B cell (primary cell): ENCODE measurements around the gene BPIFB6. TPM values are rescaled to one million over a fixed set of nuclear protein-coding genes. Genes with fewer than 3 reads are reported as not detected.

Experiments used
- ATAC-seq: fragments of 200-7000 bp; cut with Tn5 transposase; one replicate; pipeline ENCODE4 v1.10.0; 2021; ENCODE audit warnings: low read depth, mild to moderate bottlenecking, moderate number of reproducible peaks, moderate library complexity
- CTCF ChIA-PET: fragments of 350-600 bp; sonication (Branson Sonifier 250); formaldehyde crosslinking; loops from one replicate; lab custom pipeline; 2021; ENCODE audit warnings: antibody characterized with exemption, inconsistent platforms; lab: Charles Lee
- POLR2A ChIA-PET: fragments of 350-600 bp; sonication (Branson Sonifier 250); formaldehyde crosslinking; loops from one replicate; lab custom pipeline; 2021; ENCODE audit warnings: antibody characterized with exemption; lab: Charles Lee
- DNase-seq: peaks from one replicate; pipeline ENCODE4 v3.0.0; 2013
- H2AFZ ChIP-seq: 2 replicates; pipeline ENCODE4 v1.6.1; 2012; ENCODE audit warnings: mild to moderate bottlenecking, low read depth, low read length; ENCODE audit not compliant: insufficient read depth, poor library complexity, severe bottlenecking
- H3K27ac ChIP-seq, 2 donors: 1 replicate in 1 of 2; 2 replicates in 1 of 2; pipeline ENCODE4 v1.5.1; 2012 to 2013; ENCODE audit warnings: low read length in 2 of 2, mild to moderate bottlenecking in 2 of 2, moderate library complexity in 1 of 2
- H3K27me3 ChIP-seq, 4 experiments: fragments of 200-600 bp in 1 of 4; sonication (generic) in 1 of 4; replicated peaks in 1 of 4; 1 replicate in 2 of 4; 2 replicates in 2 of 4; pipeline versions ENCODE4 v1.6.1 to v1.7.0; 2013 to 2016; ENCODE audit warnings: low read length in 3 of 4, mild to moderate bottlenecking in 2 of 4, mixed read lengths in 1 of 4, moderate library complexity in 1 of 4; ENCODE audit not compliant: insufficient read depth in 4 of 4, control insufficient read depth in 3 of 4; ENCODE audit errors: control extremely low read depth in 1 of 4
- H3K36me3 ChIP-seq, 2 experiments: replicated peaks in 1 of 2; 1 replicate in 1 of 2; 2 replicates in 1 of 2; pipeline versions ENCODE4 v1.6.1 to v1.7.1; 2013; ENCODE audit warnings: low read length in 1 of 2; ENCODE audit not compliant: insufficient read depth in 2 of 2, control insufficient read depth in 1 of 2; ENCODE audit errors: control extremely low read depth in 1 of 2, extremely low read depth in 1 of 2
- H3K4me1 ChIP-seq, 2 donors: fragments of 200-600 bp in 1 of 2; sonication (generic) in 1 of 2; 1 replicate in 1 of 2; 2 replicates in 1 of 2; pipeline versions ENCODE4 v1.5.1 to v1.6.1; 2013 to 2017; ENCODE audit warnings: low read length in 2 of 2; ENCODE audit not compliant: control insufficient read depth in 2 of 2, insufficient read depth in 2 of 2
- H3K4me2 ChIP-seq: replicated peaks from 2 replicates; pipeline ENCODE3; 2012; ENCODE audit warnings: mild to moderate bottlenecking, low read depth, low read length; ENCODE audit not compliant: poor library complexity, severe bottlenecking
- H3K4me3 ChIP-seq, 5 experiments: fragments of 200-600 bp in 1 of 5; sonication (generic) in 1 of 5; 1 replicate in 3 of 5; 2 replicates in 2 of 5; pipeline versions ENCODE4 v1.5.1 to v1.7.0; 2011 to 2016; ENCODE audit warnings: low read length in 4 of 5, mild to moderate bottlenecking in 4 of 5, low read depth in 2 of 5, control low read depth in 1 of 5, moderate library complexity in 1 of 5; ENCODE audit not compliant: insufficient read depth in 1 of 5; ENCODE audit errors: control extremely low read depth in 1 of 5, extremely low read depth in 1 of 5
- H3K79me2 ChIP-seq: fragments of 200-600 bp; sonication (generic); one replicate; pipeline ENCODE4 v1.6.0; 2016; ENCODE audit warnings: low read length; ENCODE audit not compliant: control insufficient read depth, insufficient read depth
- H3K9ac ChIP-seq: fragments of 200-600 bp; sonication (generic); 2 replicates; pipeline ENCODE4 v1.6.1; 2017; ENCODE audit warnings: mild to moderate bottlenecking, low read length, moderate library complexity
- H3K9me3 ChIP-seq, 3 donors: one replicate each; pipeline versions ENCODE4 v1.6.1 to v1.7.1; 2013; ENCODE audit warnings: low read length in 2 of 3; ENCODE audit not compliant: control insufficient read depth in 2 of 3, insufficient read depth in 1 of 3; ENCODE audit errors: control extremely low read depth in 1 of 3
- H4K20me1 ChIP-seq: 2 replicates; pipeline ENCODE4 v1.6.0; 2012; ENCODE audit warnings: mild to moderate bottlenecking, low read length; ENCODE audit not compliant: insufficient read depth, control insufficient read depth, poor library complexity, severe bottlenecking
- H3K27ac Mint-ChIP-seq: one replicate; pipeline ENCODE4 v1.8.0; 2021; ENCODE audit warnings: mixed read lengths
- H3K27me3 Mint-ChIP-seq: one replicate; pipeline ENCODE4 v1.8.0; 2021; ENCODE audit warnings: mixed read lengths
- H3K4me1 Mint-ChIP-seq: one replicate; pipeline ENCODE4 v1.8.0; 2021; ENCODE audit warnings: mixed read lengths
- H3K4me3 Mint-ChIP-seq: one replicate; pipeline ENCODE4 v1.8.0; 2021; ENCODE audit warnings: mixed read lengths
- H3K9me3 Mint-ChIP-seq: one replicate; pipeline ENCODE4 v1.8.0; 2022; ENCODE audit warnings: mixed read lengths; ENCODE audit not compliant: insufficient read depth
- CTCF ChIP-seq: fragments of 200-600 bp; IDR thresholded peaks from one replicate; pipeline ENCODE4 v1.8.0; 2022; ENCODE audit warnings: antibody characterized with exemption, mild to moderate bottlenecking
- EZH2 ChIP-seq: IDR thresholded peaks from 2 replicates; pipeline ENCODE4 v1.6.1; 2012; ENCODE audit warnings: borderline replicate concordance, low read depth, mild to moderate bottlenecking, moderate library complexity, low read length; ENCODE audit not compliant: insufficient read depth, poor library complexity, severe bottlenecking
- WGBS: methylation state at CpG from one replicate; pipeline ENCODE4 v1.1.5; 2013; ENCODE audit warnings: missing lambda C conversion rate; ENCODE audit not compliant: insufficient coverage; 5-methylcytosine and 5-hydroxymethylcytosine counted together
- intact Hi-C: fragments of 100-400 bp; cut with micrococcal nuclease; formaldehyde crosslinking; loops from one replicate; pipeline ENCODE4 v1.10.0; 2022
- polyA plus RNA-seq: library from polyadenylated mRNA; depleted of rRNA; stranded (reverse); fragments of >200 nt; gene quantifications from 2 replicates; pipeline ENCODE4 v1.2.3, GENCODE V29; 2012
- total RNA-seq, 2 donors: library from RNA; stranded (reverse); fragments of 120-200 nt in 1 of 2; gene quantifications; 1 replicate in 1 of 2; 2 replicates in 1 of 2; pipeline versions ENCODE4 v1.2.3 to v1.2.4, GENCODE V29; 2013 to 2022

Gene BPIFB6
- total and polyA plus RNA-seq, 2 donors (not counting 1 experiment from before 2014, with no cell fraction given): not detected

- no peaks in the 10 kb centered on the region for H3K9me3 Mint-ChIP-seq
- intact Hi-C loops: no loop called here
- CTCF ChIA-PET: no interaction called here
Observed at GRCh38 chr20:33015114-33015484, 16.3 kb upstream of the BPIFB6 start.

More at GRCh38 chr20:33015114-33015484, 16.3 kb upstream of the BPIFB6 start:
- no peak overlapping the region for H3K27ac ChIP-seq
- 93% methylated on average over 10 of the region's 10 CpGs for WGBS
- no peak for ATAC-seq
- Mint-ChIP-seq H3K4me3 (no peak overlapping the region), H3K4me1 (no peaks in the 10 kb centered on the region), H3K27me3 (peaks cover 9% of the 10 kb centered on the region), H3K27ac (no peak overlapping the region)
- TF ChIP-seq EZH2 (no peak), CTCF (no peak)
- H2AFZ ChIP-seq: no peak overlapping the region
- H3K9me3 ChIP-seq: peaks cover 0 to 4% (median 0%) of the 10 kb centered on the region in 3 donors
- no peak for DNase-seq
- POLR2A ChIA-PET: no interaction called here
- no peaks in the 10 kb centered on the region for H4K20me1 ChIP-seq
- no peaks in the 10 kb centered on the region for H3K79me2 ChIP-seq
- H3K9ac ChIP-seq: no peak overlapping the region
- no peak overlapping the region for H3K4me2 ChIP-seq
- H3K4me3 ChIP-seq: no peak overlapping the region
- no peaks in the 10 kb centered on the region for H3K27me3 ChIP-seq
- no peaks in the 10 kb centered on the region for H3K36me3 ChIP-seq
- H3K4me1 ChIP-seq: no peaks in the 10 kb centered on the region
